C4-2B (cell line): ENCODE measurements around the gene CCDC57.

Source experiments
- CTCF ChIP-seq: fragments of 450-650 bp; conservative IDR thresholded peaks from 2 replicates; pipeline ENCODE4 v1.5.1; 2017; ENCODE audit warnings: mild to moderate bottlenecking
- ZFX ChIP-seq: fragments of 450-650 bp; IDR thresholded peaks from 2 replicates; pipeline ENCODE4 v1.6.1; 2017

- TF ChIP-seq CTCF = no peak
- TF ChIP-seq ZFX = no peak
These were observed 11.7 kb downstream of the CCDC57 start for GRCh38 chr17:82200743-82201497.
